ENCODE data around the gene GREB1L.

- no peak for TF ChIP-seq ESRRA (IDR thresholded peaks at IDR 0.05; ENCODE audit: borderline replicate concordance, low read length)
- TF ChIP-seq ELK1 (IDR thresholded peaks at IDR 0.05; ENCODE audit: low read depth, low read length) = no peak
- no peak for TF ChIP-seq CHD2 (IDR thresholded peaks at IDR 0.05; ENCODE audit: low read length, partially characterized antibody)
- TF ChIP-seq POLR2A (IDR thresholded peaks at IDR 0.05; ENCODE audit: low read length) = no peak
- TF ChIP-seq JUNB (IDR thresholded peaks at IDR 0.05) = no peak
- TF ChIP-seq CTCF (IDR thresholded peaks at IDR 0.05) = no peak
- TF ChIP-seq RCOR1 (IDR thresholded peaks at IDR 0.05; ENCODE audit: low read depth, low read length) = no peak
Measured at GRCh38 chr18:21571772-21572171, 329.7 kb downstream of the GREB1L start.

All from A549 (cell line).